Measurements from ENCODE around the gene RBM7. TPM values are rescaled to one million over a fixed set of nuclear protein-coding genes. Genes with fewer than 3 reads are reported as not detected.

Gene RBM7
- total RNA-seq, 1 donor from 2014 or later: 61.1 TPM

DNA sequence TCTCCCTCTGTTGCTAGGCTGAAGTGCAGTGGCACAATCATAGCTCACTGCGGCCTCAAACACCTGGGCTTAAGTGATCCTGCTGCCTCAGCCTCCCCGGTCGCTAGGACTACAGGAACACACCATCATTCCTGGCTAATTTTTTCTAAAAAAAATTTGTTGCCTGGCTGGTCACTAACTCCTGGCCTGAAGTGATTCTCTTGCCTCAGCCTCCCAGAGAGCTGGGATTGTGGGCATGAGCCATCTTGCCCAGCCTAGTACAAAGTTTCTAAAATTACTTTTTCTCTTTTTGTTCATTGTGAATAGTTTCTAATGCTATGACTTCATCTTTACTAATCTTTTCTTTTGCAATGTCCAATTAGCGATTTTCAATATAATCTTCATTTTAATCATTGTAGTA lies 12.5 kb downstream of the RBM7 start:
- no peaks in the 10 kb centered on the region for H4K20me1 ChIP-seq (ENCODE audit: low read depth)
- peaks cover 4% of the 10 kb centered on the region for H3K4me1 Mint-ChIP-seq
- H3K27ac Mint-ChIP-seq: no peak overlapping the region
- H3K27me3 Mint-ChIP-seq (ENCODE audit: insufficient read depth, low read depth): no peaks in the 10 kb centered on the region
- no peaks in the 10 kb centered on the region for H3K9me3 Mint-ChIP-seq
- H3K36me3 Mint-ChIP-seq: peaks cover 8% of the 10 kb centered on the region
- no peak overlapping the region for H3K4me2 ChIP-seq
- H3K79me2 ChIP-seq (ENCODE audit: low read depth): no peaks in the 10 kb centered on the region
- H3K27ac ChIP-seq: no peak overlapping the region
- H3K4me3 ChIP-seq: no peak overlapping the region
- no peak overlapping the region for H2AFZ ChIP-seq (replicated peaks)
- no peaks in the 10 kb centered on the region for H3K27me3 ChIP-seq
- H3F3A ChIP-seq (ENCODE audit: low read depth): no peaks in the 10 kb centered on the region
- no peak overlapping the region for H3K4me3 Mint-ChIP-seq
- no peak for DNase-seq (ENCODE audit: low spot score)
- peaks cover 14% of the 10 kb centered on the region for H3K36me3 ChIP-seq
- peaks cover 5% of the 10 kb centered on the region for H3K4me1 ChIP-seq
- no peak overlapping the region for H3K9ac ChIP-seq
- H3K9me3 ChIP-seq (ENCODE audit: low read depth): no peaks in the 10 kb centered on the region
- no peak for TF ChIP-seq EZH2phosphoT487 (IDR thresholded peaks at IDR 0.05)
- TF ChIP-seq, protein P1, sequence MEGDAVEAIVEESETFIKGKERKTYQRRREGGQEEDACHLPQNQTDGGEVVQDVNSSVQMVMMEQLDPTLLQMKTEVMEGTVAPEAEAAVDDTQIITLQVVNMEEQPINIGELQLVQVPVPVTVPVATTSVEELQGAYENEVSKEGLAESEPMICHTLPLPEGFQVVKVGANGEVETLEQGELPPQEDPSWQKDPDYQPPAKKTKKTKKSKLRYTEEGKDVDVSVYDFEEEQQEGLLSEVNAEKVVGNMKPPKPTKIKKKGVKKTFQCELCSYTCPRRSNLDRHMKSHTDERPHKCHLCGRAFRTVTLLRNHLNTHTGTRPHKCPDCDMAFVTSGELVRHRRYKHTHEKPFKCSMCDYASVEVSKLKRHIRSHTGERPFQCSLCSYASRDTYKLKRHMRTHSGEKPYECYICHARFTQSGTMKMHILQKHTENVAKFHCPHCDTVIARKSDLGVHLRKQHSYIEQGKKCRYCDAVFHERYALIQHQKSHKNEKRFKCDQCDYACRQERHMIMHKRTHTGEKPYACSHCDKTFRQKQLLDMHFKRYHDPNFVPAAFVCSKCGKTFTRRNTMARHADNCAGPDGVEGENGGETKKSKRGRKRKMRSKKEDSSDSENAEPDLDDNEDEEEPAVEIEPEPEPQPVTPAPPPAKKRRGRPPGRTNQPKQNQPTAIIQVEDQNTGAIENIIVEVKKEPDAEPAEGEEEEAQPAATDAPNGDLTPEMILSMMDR (IDR thresholded peaks at IDR 0.05): no peak
- no peak for TF ChIP-seq EZH2 (IDR thresholded peaks at IDR 0.05)

DNA sequence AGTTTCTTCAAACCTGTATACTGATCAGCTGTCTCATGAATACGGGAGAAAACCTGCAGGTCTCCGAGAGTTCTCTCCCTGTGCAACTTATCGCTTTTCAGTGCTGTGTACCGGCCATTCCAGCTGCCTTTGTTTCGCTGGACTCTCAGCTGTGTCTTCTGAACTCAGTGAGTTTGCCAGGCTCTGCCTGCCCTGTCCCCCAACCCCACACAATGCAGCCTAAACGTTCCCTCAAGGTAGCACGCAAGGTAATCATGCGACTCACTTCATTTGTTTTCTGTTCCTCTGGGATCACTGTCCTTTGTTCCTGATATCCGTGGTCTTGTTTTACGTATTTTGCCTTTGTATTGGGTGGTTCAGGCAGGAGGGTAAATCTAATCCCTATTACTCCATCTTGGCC lies 13.5 kb downstream of the RBM7 start:
- H3F3A ChIP-seq (ENCODE audit: low read depth): no peaks in the 10 kb centered on the region
- peak; percentile 21 for DNase-seq (ENCODE audit: low spot score)
- H3K9me3 ChIP-seq (ENCODE audit: low read depth): no peaks in the 10 kb centered on the region
- no peak overlapping the region for H3K27ac Mint-ChIP-seq
- H3K4me3 ChIP-seq: no peak overlapping the region
- peaks cover 5% of the 10 kb centered on the region for H3K4me1 ChIP-seq
- no peaks in the 10 kb centered on the region for H3K27me3 ChIP-seq
- H3K4me1 Mint-ChIP-seq: peaks cover 4% of the 10 kb centered on the region
- H3K4me3 Mint-ChIP-seq: no peak overlapping the region
- no peak overlapping the region for H3K4me2 ChIP-seq
- no peak overlapping the region for H3K9ac ChIP-seq
- H3K9me3 Mint-ChIP-seq: no peaks in the 10 kb centered on the region
- H3K79me2 ChIP-seq (ENCODE audit: low read depth): no peaks in the 10 kb centered on the region
- H4K20me1 ChIP-seq (ENCODE audit: low read depth): no peaks in the 10 kb centered on the region
- TF ChIP-seq, protein P1 (IDR thresholded peaks at IDR 0.05): no peak
- no peak for TF ChIP-seq EZH2 (IDR thresholded peaks at IDR 0.05)
- no peak overlapping the region for H3K27ac ChIP-seq
- no peaks in the 10 kb centered on the region for H3K27me3 Mint-ChIP-seq (ENCODE audit: insufficient read depth, low read depth)
- H2AFZ ChIP-seq (replicated peaks): no peak overlapping the region
- peaks cover 5% of the 10 kb centered on the region for H3K36me3 ChIP-seq
- H3K36me3 Mint-ChIP-seq: peaks cover 6% of the 10 kb centered on the region

DNA sequence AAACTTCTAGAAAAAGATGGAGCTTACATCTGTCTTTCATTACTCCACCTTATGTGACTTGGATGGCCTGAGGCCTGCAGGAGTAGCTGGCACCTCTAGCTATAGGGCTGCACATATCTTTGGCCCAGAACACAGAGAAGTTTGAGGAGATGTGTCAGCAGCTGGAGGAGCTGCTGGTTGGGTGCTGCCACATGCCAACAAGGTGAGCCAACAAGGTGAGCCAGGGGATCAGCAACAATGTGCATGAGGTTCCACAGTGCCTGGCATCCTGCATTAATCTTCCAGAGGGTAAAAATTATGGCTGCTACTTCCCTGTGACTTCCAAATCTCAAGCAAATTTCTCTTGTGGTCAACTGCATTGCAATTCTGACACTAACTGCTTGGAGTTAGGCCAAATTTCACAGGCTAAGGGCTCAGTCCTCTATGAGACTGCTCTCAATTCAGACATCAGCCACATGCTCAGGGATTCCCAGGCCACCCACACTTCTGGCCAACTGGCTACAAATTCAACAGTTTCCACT lies 16.0 kb downstream of the RBM7 start:
- no peak overlapping the region for H3K9ac ChIP-seq
- H3K4me3 Mint-ChIP-seq: no peak overlapping the region
- no peaks in the 10 kb centered on the region for H3K27me3 Mint-ChIP-seq (ENCODE audit: insufficient read depth, low read depth)
- TF ChIP-seq EZH2 (IDR thresholded peaks at IDR 0.05) (no peak), EZH2phosphoT487 (IDR thresholded peaks at IDR 0.05) (no peak)
- TF ChIP-seq, protein P1 (IDR thresholded peaks at IDR 0.05): no peak
- H3K9me3 ChIP-seq (ENCODE audit: low read depth): no peaks in the 10 kb centered on the region
- no peak overlapping the region for H3K27ac ChIP-seq
- H3K4me2 ChIP-seq: no peak overlapping the region
- no peaks in the 10 kb centered on the region for H3F3A ChIP-seq (ENCODE audit: low read depth)
- H3K27ac Mint-ChIP-seq: no peak overlapping the region
- H3K4me3 ChIP-seq: no peak overlapping the region
- peaks cover 3% of the 10 kb centered on the region for H3K36me3 Mint-ChIP-seq
- H3K4me1 Mint-ChIP-seq: peaks cover 4% of the 10 kb centered on the region
- H3K9me3 Mint-ChIP-seq: no peaks in the 10 kb centered on the region
- no peak for DNase-seq (ENCODE audit: low spot score)
- peaks cover 5% of the 10 kb centered on the region for H3K4me1 ChIP-seq
- peaks cover 3% of the 10 kb centered on the region for H3K36me3 ChIP-seq
- H3K79me2 ChIP-seq (ENCODE audit: low read depth): no peaks in the 10 kb centered on the region
- no peaks in the 10 kb centered on the region for H3K27me3 ChIP-seq
- no peaks in the 10 kb centered on the region for H4K20me1 ChIP-seq (ENCODE audit: low read depth)
- H2AFZ ChIP-seq (replicated peaks): no peak overlapping the region
